ENCODE measurements around the gene IGFBP3.

The IGFBP3 gene

GRCh38 chr7:45872116-45873034 lies 48.7 kb downstream of the IGFBP3 start:
- no peak for DNase-seq (ENCODE audit: low read depth)

- DNase-seq (ENCODE audit: low read depth) = no peak
Measured at GRCh38 chr7:45869426-45869825, 51.6 kb downstream of the IGFBP3 start.

- DNase-seq (ENCODE audit: low read depth) = no peak
Measured at GRCh38 chr7:45867471-45867870, 53.6 kb downstream of the IGFBP3 start.

GRCh38 chr7:45865594-45866410 lies 55.3 kb downstream of the IGFBP3 start:
- DNase-seq (ENCODE audit: low read depth) = no peak

- DNase-seq (ENCODE audit: low read depth) = no peak
Measured at GRCh38 chr7:45863715-45864114, 57.4 kb downstream of the IGFBP3 start.

Measured in T follicular helper cell (primary cell).